Mesendoderm (in vitro differentiated cells): ENCODE results near the gene ALK.

Experiments used
- DNase-seq: peaks from one replicate; pipeline ENCODE4 v3.0.0; 2013
- H2AK5ac ChIP-seq: 2 replicates; pipeline ENCODE4 v1.6.1; 2013; ENCODE audit warnings: low read length, inconsistent platforms
- H2BK120ac ChIP-seq: 2 replicates; pipeline ENCODE4 v1.6.1; 2013; ENCODE audit warnings: low read depth, mild to moderate bottlenecking, low read length, moderate library complexity, mixed read lengths
- H2BK15ac ChIP-seq: replicated peaks from 2 replicates; pipeline ENCODE4 v1.6.1; 2013; ENCODE audit warnings: low read depth, mild to moderate bottlenecking, moderate library complexity
- H2BK5ac ChIP-seq: 2 replicates; pipeline ENCODE4 v1.6.1; 2013; ENCODE audit warnings: low read length, inconsistent platforms
- H3K18ac ChIP-seq: 2 replicates; pipeline ENCODE4 v1.6.1; 2013; ENCODE audit warnings: mild to moderate bottlenecking, low read length, mixed read lengths
- H3K23ac ChIP-seq: one replicate; pipeline ENCODE4 v1.6.1; 2013; ENCODE audit warnings: low read length
- H3K27ac ChIP-seq: 2 replicates; pipeline ENCODE4 v1.5.1; 2013; ENCODE audit warnings: low read depth, mild to moderate bottlenecking, inconsistent platforms, low read length, moderate library complexity
- H3K27me3 ChIP-seq: 2 replicates; pipeline ENCODE4 v1.6.1; 2013; ENCODE audit warnings: low read length, control low read depth, mild to moderate bottlenecking, inconsistent platforms; ENCODE audit not compliant: insufficient read depth, poor library complexity
- H3K36me3 ChIP-seq: 2 replicates; pipeline ENCODE4 v1.6.1; 2013; ENCODE audit warnings: low read length, inconsistent platforms; ENCODE audit not compliant: control insufficient read depth, insufficient read depth
- H3K4ac ChIP-seq: one replicate; pipeline ENCODE4 v1.6.1; 2013; ENCODE audit warnings: low read depth, mild to moderate bottlenecking, low read length, moderate library complexity
- H3K4me1 ChIP-seq: 2 replicates; pipeline ENCODE4 v1.6.1; 2013; ENCODE audit warnings: low read depth, low read length, inconsistent platforms; ENCODE audit not compliant: control insufficient read depth
- H3K4me2 ChIP-seq: 2 replicates; pipeline ENCODE4 v1.6.1; 2013; ENCODE audit warnings: low read length
- H3K4me3 ChIP-seq: 2 replicates; pipeline ENCODE4 v1.5.1; 2013; ENCODE audit warnings: mild to moderate bottlenecking, low read length
- H3K56ac ChIP-seq: one replicate; pipeline ENCODE4 v1.6.1; 2013; ENCODE audit warnings: low read length
- H3K79me1 ChIP-seq: 2 replicates; pipeline ENCODE4 v1.6.1; 2013; ENCODE audit warnings: low read length, inconsistent platforms
- H3K79me2 ChIP-seq: 2 replicates; pipeline ENCODE4 v1.6.1; 2013; ENCODE audit warnings: mild to moderate bottlenecking, low read length; ENCODE audit not compliant: control insufficient read depth, insufficient read depth
- H3K9ac ChIP-seq: 2 replicates; pipeline ENCODE4 v1.6.1; 2013; ENCODE audit warnings: low read length, inconsistent platforms
- H4K5ac ChIP-seq: one replicate; pipeline ENCODE4 v1.6.1; 2013; ENCODE audit warnings: low read length
- H4K8ac ChIP-seq: one replicate; pipeline ENCODE4 v1.6.1; 2013; ENCODE audit warnings: low read depth, mild to moderate bottlenecking, control low read depth, low read length, moderate library complexity
- WGBS: extraction: QIAGEN DNeasy Blood & Tissue Kit; methylation state at CpG from one replicate; pipeline ENCODE4 v1.1.7; 2013; ENCODE audit warnings: low lambda C conversion rate, missing lambda C conversion rate; ENCODE audit not compliant: insufficient coverage; ENCODE audit errors: extremely low coverage; 5-methylcytosine and 5-hydroxymethylcytosine counted together

ALK gene

DNA sequence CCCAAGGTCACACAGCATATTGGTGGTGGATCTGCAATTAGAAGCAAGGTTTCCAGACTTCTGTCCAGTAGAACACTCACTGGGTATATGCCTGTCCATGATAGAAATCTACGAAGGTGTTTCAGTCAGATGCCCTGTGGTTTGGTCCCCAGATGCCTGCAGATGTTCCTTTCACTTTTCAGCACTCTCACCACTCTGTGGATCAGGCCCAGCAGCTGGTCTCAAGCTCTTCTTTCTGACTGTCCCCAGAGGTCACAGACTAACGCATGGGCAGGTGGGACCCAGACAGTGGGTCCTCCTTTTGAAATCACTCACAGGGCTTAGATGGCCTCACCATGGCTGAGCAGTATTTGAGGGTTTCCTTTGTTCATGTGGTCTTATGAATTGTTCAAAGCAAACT is 376.5 kb downstream of the ALK start:
- no peak overlapping the region for H3K18ac ChIP-seq
- no peaks in the 10 kb centered on the region for H3K36me3 ChIP-seq
- no peak overlapping the region for H2AK5ac ChIP-seq
- H2BK5ac ChIP-seq: no peak overlapping the region
- no peak overlapping the region for H4K5ac ChIP-seq
- no peak overlapping the region for H3K4me2 ChIP-seq
- H3K27ac ChIP-seq: no peak overlapping the region
- H3K27me3 ChIP-seq: no peaks in the 10 kb centered on the region
- no peak overlapping the region for H3K23ac ChIP-seq
- no peak overlapping the region for H3K4me3 ChIP-seq
- no CpG with 5 or more reads among the region's 2 CpGs for WGBS
- H3K79me1 ChIP-seq: no peaks in the 10 kb centered on the region
- H3K4ac ChIP-seq: no peak overlapping the region
- no peak overlapping the region for H3K9ac ChIP-seq
- no peak overlapping the region for H2BK120ac ChIP-seq
- no peak overlapping the region for H4K8ac ChIP-seq
- H3K56ac ChIP-seq: no peak overlapping the region
- DNase-seq: no peak
- no peak overlapping the region for H2BK15ac ChIP-seq
- no peaks in the 10 kb centered on the region for H3K79me2 ChIP-seq
- no peaks in the 10 kb centered on the region for H3K4me1 ChIP-seq

- Histone ChIP-seq H3K27me3 (no peaks in the 10 kb centered on the region), H2BK5ac (no peak overlapping the region), H3K4me1 (no peaks in the 10 kb centered on the region), H3K23ac (no peak overlapping the region), H4K8ac (no peak overlapping the region), H3K36me3 (no peaks in the 10 kb centered on the region), H3K18ac (no peak overlapping the region), H2BK120ac (no peak overlapping the region), H3K9ac (no peak overlapping the region), H3K56ac (no peak overlapping the region), H2BK15ac (no peak overlapping the region), H3K4me3 (no peak overlapping the region), H3K4me2 (no peak overlapping the region), H4K5ac (no peak overlapping the region), H3K79me1 (no peaks in the 10 kb centered on the region), H3K27ac (no peak overlapping the region), H3K4ac (no peak overlapping the region), H3K79me2 (no peaks in the 10 kb centered on the region), H2AK5ac (no peak overlapping the region)
- no CpG with 5 or more reads among the region's 3 CpGs for WGBS
- DNase-seq: no peak
These were observed 377.4 kb downstream of the ALK start for GRCh38 chr2:29544031-29544430.

- no peak overlapping the region for H4K5ac ChIP-seq
- H3K79me2 ChIP-seq: no peaks in the 10 kb centered on the region
- DNase-seq: no peak
- WGBS: no CpG with 5 or more reads among the region's 1 CpG
- H3K18ac ChIP-seq: no peak overlapping the region
- no peak overlapping the region for H3K4ac ChIP-seq
- H3K36me3 ChIP-seq: no peaks in the 10 kb centered on the region
- H2BK15ac ChIP-seq: no peak overlapping the region
- no peak overlapping the region for H2BK120ac ChIP-seq
- H3K27me3 ChIP-seq: no peaks in the 10 kb centered on the region
- no peaks in the 10 kb centered on the region for H3K4me1 ChIP-seq
- no peak overlapping the region for H3K56ac ChIP-seq
- no peak overlapping the region for H3K9ac ChIP-seq
- H3K27ac ChIP-seq: no peak overlapping the region
- no peak overlapping the region for H4K8ac ChIP-seq
- no peak overlapping the region for H3K4me2 ChIP-seq
- no peak overlapping the region for H2BK5ac ChIP-seq
- H3K23ac ChIP-seq: no peak overlapping the region
- H3K4me3 ChIP-seq: no peak overlapping the region
- H3K79me1 ChIP-seq: no peaks in the 10 kb centered on the region
- no peak overlapping the region for H2AK5ac ChIP-seq
These were observed 386.2 kb downstream of the ALK start for GRCh38 chr2:29535188-29535587.

GRCh38 chr2:29532436-29532835 is 388.9 kb downstream of the ALK start:
- H3K56ac ChIP-seq: no peak overlapping the region
- H2BK120ac ChIP-seq: no peak overlapping the region
- no peaks in the 10 kb centered on the region for H3K4me1 ChIP-seq
- no peaks in the 10 kb centered on the region for H3K36me3 ChIP-seq
- no peak for DNase-seq
- H3K23ac ChIP-seq: no peak overlapping the region
- no peaks in the 10 kb centered on the region for H3K27me3 ChIP-seq
- H4K5ac ChIP-seq: no peak overlapping the region
- no peak overlapping the region for H4K8ac ChIP-seq
- no peak overlapping the region for H2AK5ac ChIP-seq
- H3K79me1 ChIP-seq: no peaks in the 10 kb centered on the region
- H3K4ac ChIP-seq: no peak overlapping the region
- H2BK15ac ChIP-seq: no peak overlapping the region
- no peak overlapping the region for H3K18ac ChIP-seq
- H3K27ac ChIP-seq: no peak overlapping the region
- H2BK5ac ChIP-seq: no peak overlapping the region
- H3K9ac ChIP-seq: no peak overlapping the region
- H3K79me2 ChIP-seq: no peaks in the 10 kb centered on the region
- no peak overlapping the region for H3K4me3 ChIP-seq
- H3K4me2 ChIP-seq: no peak overlapping the region
- no CpG with 5 or more reads among the region's 1 CpG for WGBS

GRCh38 chr2:29531626-29532025 is 389.8 kb downstream of the ALK start:
- Histone ChIP-seq H3K18ac (no peak overlapping the region), H3K36me3 (no peaks in the 10 kb centered on the region), H3K4me2 (no peak overlapping the region), H3K27me3 (no peaks in the 10 kb centered on the region), H4K5ac (no peak overlapping the region), H3K79me2 (no peaks in the 10 kb centered on the region), H3K79me1 (no peaks in the 10 kb centered on the region), H3K27ac (no peak overlapping the region), H3K4ac (no peak overlapping the region), H2BK120ac (no peak overlapping the region), H2AK5ac (no peak overlapping the region), H4K8ac (no peak overlapping the region), H3K9ac (no peak overlapping the region), H3K4me3 (no peak overlapping the region), H3K23ac (no peak overlapping the region), H2BK5ac (no peak overlapping the region), H3K56ac (no peak overlapping the region), H2BK15ac (no peak overlapping the region), H3K4me1 (no peaks in the 10 kb centered on the region)
- WGBS: no CpG with 5 or more reads among the region's 4 CpGs
- no peak for DNase-seq

DNA sequence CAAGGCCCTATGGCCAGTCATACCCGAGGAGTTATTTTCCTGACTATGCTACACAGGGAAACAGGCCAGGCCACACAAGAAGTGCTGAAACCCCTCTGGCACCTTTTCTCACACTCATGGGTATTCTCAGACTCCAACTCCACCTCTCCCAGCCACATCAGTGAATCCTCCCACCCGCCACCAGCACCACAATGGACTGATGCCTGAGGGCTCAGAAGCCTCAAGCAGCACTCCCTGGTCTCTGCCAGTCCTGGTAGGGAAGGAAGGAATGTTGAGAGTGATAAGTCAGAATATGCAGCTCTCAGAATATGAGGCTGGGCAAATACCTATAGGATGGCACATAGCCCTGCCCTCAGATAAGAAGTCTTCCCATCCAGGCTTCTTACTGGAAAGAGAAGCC is 391.1 kb downstream of the ALK start:
- no peaks in the 10 kb centered on the region for H3K79me1 ChIP-seq
- no peaks in the 10 kb centered on the region for H3K27me3 ChIP-seq
- H2BK5ac ChIP-seq: no peak overlapping the region
- no peak overlapping the region for H3K56ac ChIP-seq
- H3K9ac ChIP-seq: no peak overlapping the region
- H2AK5ac ChIP-seq: no peak overlapping the region
- H4K5ac ChIP-seq: no peak overlapping the region
- H3K4me2 ChIP-seq: no peak overlapping the region
- H3K18ac ChIP-seq: no peak overlapping the region
- no peak overlapping the region for H2BK15ac ChIP-seq
- peak; percentile 3 for DNase-seq
- no CpG with 5 or more reads among the region's 2 CpGs for WGBS
- H3K79me2 ChIP-seq: no peaks in the 10 kb centered on the region
- no peak overlapping the region for H3K4ac ChIP-seq
- H3K4me3 ChIP-seq: no peak overlapping the region
- H3K23ac ChIP-seq: no peak overlapping the region
- H3K4me1 ChIP-seq: no peaks in the 10 kb centered on the region
- no peak overlapping the region for H2BK120ac ChIP-seq
- no peaks in the 10 kb centered on the region for H3K36me3 ChIP-seq
- H4K8ac ChIP-seq: no peak overlapping the region
- no peak overlapping the region for H3K27ac ChIP-seq
